CD14-positive monocyte (primary cell): ENCODE measurements around the gene CTCFL. TPM values are rescaled to one million over a fixed set of nuclear protein-coding genes. Genes with fewer than 3 reads are reported as not detected.

ENCODE experiments used
- DNase-seq, 3 donors: peaks; one replicate each; pipeline ENCODE4 v3.0.0-alpha.2; 2011 to 2022
- H2AFZ ChIP-seq: 2 replicates; pipeline ENCODE4 v1.6.0; 2012; ENCODE audit warnings: mild to moderate bottlenecking, low read depth, low read length, inconsistent platforms; ENCODE audit not compliant: insufficient read depth, poor library complexity, severe bottlenecking
- H3K27ac ChIP-seq, 2 donors: 1 replicate in 1 of 2; 2 replicates in 1 of 2; pipeline ENCODE4 v1.5.1; 2012 to 2013; ENCODE audit warnings: low read length in 2 of 2, control low read depth in 1 of 2, inconsistent platforms in 1 of 2, low read depth in 1 of 2, mild to moderate bottlenecking in 1 of 2
- H3K27me3 ChIP-seq, 2 donors: one replicate each; pipeline versions ENCODE4 v1.6.0 to v1.6.1; 2011 to 2013; ENCODE audit warnings: low read length in 2 of 2; ENCODE audit not compliant: control insufficient read depth in 2 of 2, insufficient read depth in 2 of 2
- H3K36me3 ChIP-seq, 2 donors: replicated peaks in 1 of 2; 1 replicate in 1 of 2; 2 replicates in 1 of 2; pipeline versions ENCODE4 v1.5.1 to v1.6.1; 2012 to 2013; ENCODE audit warnings: low read length in 2 of 2, control low read depth in 1 of 2, inconsistent platforms in 1 of 2, mild to moderate bottlenecking in 1 of 2; ENCODE audit not compliant: insufficient read depth in 2 of 2, control insufficient read depth in 1 of 2
- H3K4me1 ChIP-seq, 2 donors: 1 replicate in 1 of 2; 2 replicates in 1 of 2; pipeline versions ENCODE4 v1.5.1 to v1.6.1; 2012 to 2013; ENCODE audit warnings: low read length in 2 of 2, control low read depth in 1 of 2, inconsistent platforms in 1 of 2, mild to moderate bottlenecking in 1 of 2, moderate library complexity in 1 of 2; ENCODE audit not compliant: insufficient read depth in 2 of 2, control insufficient read depth in 1 of 2
- H3K4me2 ChIP-seq: replicated peaks from 2 replicates; pipeline ENCODE3; 2012; ENCODE audit warnings: low read length, moderate library complexity, mild to moderate bottlenecking; ENCODE audit not compliant: poor library complexity, severe bottlenecking; ENCODE audit errors: extremely low read depth
- H3K4me3 ChIP-seq, 3 experiments: fragments of 200-600 bp in 1 of 3; sonication (generic) in 1 of 3; replicated peaks in 1 of 3; 1 replicate in 2 of 3; 2 replicates in 1 of 3; pipeline ENCODE4 v1.5.1; 2011 to 2013; ENCODE audit warnings: low read length in 3 of 3, mild to moderate bottlenecking in 3 of 3, control low read depth in 2 of 3, low read depth in 2 of 3, inconsistent platforms in 1 of 3, moderate library complexity in 1 of 3
- H3K79me2 ChIP-seq: 2 replicates; pipeline ENCODE4 v1.6.0; 2012; ENCODE audit warnings: mild to moderate bottlenecking, control low read depth, inconsistent platforms, low read length, moderate library complexity; ENCODE audit not compliant: insufficient read depth
- H3K9ac ChIP-seq: 2 replicates; pipeline ENCODE4 v1.6.0; 2017; ENCODE audit warnings: low read length, mild to moderate bottlenecking; ENCODE audit not compliant: insufficient read depth, poor library complexity, severe bottlenecking
- H3K9me3 ChIP-seq, 2 donors: replicated peaks in 1 of 2; 1 replicate in 1 of 2; 2 replicates in 1 of 2; pipeline versions ENCODE4 v1.5.1 to v1.6.1; 2012 to 2013; ENCODE audit warnings: low read length in 2 of 2, control low read depth in 1 of 2; ENCODE audit not compliant: control insufficient read depth in 1 of 2, insufficient read depth in 1 of 2
- H4K20me1 ChIP-seq: 2 replicates; pipeline ENCODE4 v1.6.0; 2012; ENCODE audit warnings: mild to moderate bottlenecking, low read length, control low read depth, moderate library complexity; ENCODE audit not compliant: insufficient read depth
- H3K27ac Mint-ChIP-seq, 7 donors: one replicate each; pipeline ENCODE4 v1.8.0; 2020; ENCODE audit warnings: mild to moderate bottlenecking in 7 of 7, mixed read lengths in 7 of 7, moderate library complexity in 6 of 7, inconsistent platforms in 2 of 7
- H3K27me3 Mint-ChIP-seq, 3 donors: one replicate each; pipeline ENCODE4 v1.8.0; 2021 to 2022; ENCODE audit warnings: low read depth in 3 of 3, mild to moderate bottlenecking in 3 of 3, mixed read lengths in 3 of 3, moderate library complexity in 3 of 3, inconsistent platforms in 1 of 3
- H3K36me3 Mint-ChIP-seq, 2 donors: one replicate each; pipeline ENCODE4 v1.8.0; 2020; ENCODE audit warnings: mixed read lengths in 2 of 2, inconsistent platforms in 1 of 2, mild to moderate bottlenecking in 1 of 2
- H3K4me1 Mint-ChIP-seq: one replicate; pipeline ENCODE4 v1.8.0; 2020; ENCODE audit warnings: mild to moderate bottlenecking, mixed read lengths
- H3K4me3 Mint-ChIP-seq, 2 donors: one replicate each; pipeline ENCODE4 v1.8.0; 2020; ENCODE audit warnings: mild to moderate bottlenecking in 2 of 2, mixed read lengths in 2 of 2, moderate library complexity in 1 of 2
- H3K9me3 Mint-ChIP-seq, 7 donors: one replicate each; pipeline ENCODE4 v1.8.0; 2020 to 2022; ENCODE audit warnings: mixed read lengths in 7 of 7, mild to moderate bottlenecking in 6 of 7, moderate library complexity in 6 of 7, inconsistent platforms in 2 of 7
- CTCF ChIP-seq: fragments of 200-600 bp; IDR thresholded peaks from one replicate; pipeline ENCODE4 v1.8.0; 2022; ENCODE audit warnings: antibody characterized with exemption, mild to moderate bottlenecking
- WGBS: methylation state at CpG from one replicate; pipeline ENCODE4 v1.1.5; 2013; ENCODE audit warnings: missing lambda C conversion rate; ENCODE audit not compliant: insufficient coverage; 5-methylcytosine and 5-hydroxymethylcytosine counted together
- intact Hi-C, 2 donors: fragments of 100-400 bp; cut with micrococcal nuclease; formaldehyde crosslinking; loops; one replicate each; pipeline versions ENCODE4 v1.15.0 to v1.15.1; 2023
- polyA plus RNA-seq, 3 donors: library from polyadenylated mRNA; depleted of rRNA in 1 of 3; unstranded in 2 of 3; stranded (reverse) in 1 of 3; fragments of 300-500 nt in 2 of 3; fragments of >200 nt in 1 of 3; fragmentation: Illumina TruSeq in 2 of 3; gene quantifications; 1 replicate in 2 of 3; 2 replicates in 1 of 3; pipeline ENCODE4 v1.2.3, GENCODE V29; 2012 to 2021

Gene CTCFL
- polyA plus RNA-seq, 3 donors: not detected

DNA sequence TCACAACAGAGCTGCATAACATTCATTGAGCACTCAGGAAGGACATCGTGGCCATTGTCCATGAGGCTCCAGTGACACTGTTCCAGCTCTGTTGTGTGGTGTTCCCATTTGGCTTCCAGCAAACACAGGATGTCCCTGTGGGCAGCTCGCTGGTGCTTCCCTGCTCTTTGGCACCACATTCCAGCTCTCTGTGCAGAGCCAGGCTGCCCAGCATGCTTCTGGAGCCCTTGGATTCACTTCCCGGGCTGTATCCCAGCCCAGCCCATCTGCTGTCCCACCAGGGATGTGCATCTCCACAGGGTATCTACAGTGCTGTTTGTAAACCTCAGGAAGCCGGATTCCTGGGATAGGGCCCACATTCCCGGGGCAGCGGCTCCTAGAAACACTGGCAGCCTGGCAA is 57.2 kb downstream of the CTCFL start:
- WGBS: 87% methylated on average over 5 of the region's 6 CpGs

DNA sequence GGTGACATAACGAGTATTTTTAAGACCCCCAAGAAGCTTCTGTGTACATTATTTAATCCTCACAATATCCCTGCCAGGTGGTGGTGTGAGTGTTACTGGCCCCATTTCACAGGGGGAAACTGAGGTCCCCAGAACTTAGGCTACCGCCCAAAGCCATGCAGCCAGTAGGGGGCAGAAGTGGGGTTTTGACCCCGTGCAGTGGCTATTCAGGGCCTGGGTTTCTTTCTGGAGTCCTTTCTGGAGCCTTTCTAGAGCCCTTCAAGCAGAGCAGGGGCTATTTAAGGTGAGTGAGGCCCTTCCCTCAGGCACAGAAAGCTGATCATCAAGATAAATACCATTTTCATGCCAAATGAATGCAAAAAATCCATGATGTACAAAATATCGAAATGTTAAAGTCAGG is 59.0 kb downstream of the CTCFL start:
- H3K36me3 ChIP-seq: no peaks in the 10 kb centered on the region
- intact Hi-C loops: no loop called here
- H3K27me3 Mint-ChIP-seq: peaks cover 0 to 8% (median 4%) of the 10 kb centered on the region in 3 donors
- no peaks in the 10 kb centered on the region for H4K20me1 ChIP-seq
- H3K4me2 ChIP-seq: no peak overlapping the region
- no peak for TF ChIP-seq CTCF
- H3K4me3 Mint-ChIP-seq: no peak overlapping the region
- H2AFZ ChIP-seq: no peak overlapping the region
- no peak overlapping the region for H3K27ac ChIP-seq
- peak overlapping the region in 1 of 7 donors; percentile 10 for H3K27ac Mint-ChIP-seq
- H3K79me2 ChIP-seq: no peaks in the 10 kb centered on the region
- no peaks in the 10 kb centered on the region for H3K27me3 ChIP-seq
- H3K4me3 ChIP-seq: no peak overlapping the region
- H3K36me3 Mint-ChIP-seq: peaks cover 0 to 2% of the 10 kb centered on the region in 2 donors
- WGBS: 100% methylated on average over 2 of the region's 4 CpGs
- no peak overlapping the region for H3K9ac ChIP-seq
- H3K9me3 ChIP-seq: no peaks in the 10 kb centered on the region
- H3K4me1 Mint-ChIP-seq: peaks cover 46% of the 10 kb centered on the region
- no peak for DNase-seq
- H3K4me1 ChIP-seq: peaks cover 47 to 50% of the 10 kb centered on the region in 2 donors
- peaks cover 0 to 3% (median 0%) of the 10 kb centered on the region in 7 donors for H3K9me3 Mint-ChIP-seq

More for the DNA sequence above, 57.2 kb downstream of the CTCFL start:
- H4K20me1 ChIP-seq: no peaks in the 10 kb centered on the region
- no peak overlapping the region for H3K27ac ChIP-seq
- Mint-ChIP-seq H3K9me3 (peaks cover 0 to 4% (median 0%) of the 10 kb centered on the region in 7 donors), H3K4me3 (no peak overlapping the region), H3K27me3 (peaks cover 0 to 5% (median 4%) of the 10 kb centered on the region in 3 donors), H3K36me3 (no peaks in the 10 kb centered on the region), H3K4me1 (peaks cover 37% of the 10 kb centered on the region), H3K27ac (no peak overlapping the region)
- H3K4me2 ChIP-seq: no peak overlapping the region
- no peaks in the 10 kb centered on the region for H3K79me2 ChIP-seq
- H3K9me3 ChIP-seq: no peaks in the 10 kb centered on the region
- peaks cover 45 to 46% of the 10 kb centered on the region in 2 donors for H3K4me1 ChIP-seq
- no peak for DNase-seq
- H3K36me3 ChIP-seq: no peaks in the 10 kb centered on the region
- TF ChIP-seq CTCF: no peak
- H2AFZ ChIP-seq: no peak overlapping the region
- H3K4me3 ChIP-seq: no peak overlapping the region
- H3K9ac ChIP-seq: no peak overlapping the region
- intact Hi-C loops: no loop called here
- H3K27me3 ChIP-seq: no peaks in the 10 kb centered on the region
